GM12801 (cell line): ENCODE measurements around the gene BLVRB.

Experiments
- CTCF ChIP-seq: IDR thresholded peaks from one replicate; pipeline ENCODE4 v1.5.1; 2011; ENCODE audit warnings: control low read depth; ENCODE audit not compliant: insufficient read length; ENCODE audit errors: extremely low read depth

The BLVRB gene

GRCh38 chr19:40425450-40426287 is 39.9 kb downstream of the BLVRB start, which contains the start of gene SERTAD1:
SERTAD1 (minus strand) TSS chr19:40425992; CDS start chr19:40423546, 2,446 bp downstream.
- TF ChIP-seq CTCF, result no peak

GRCh38 chr19:40424637-40425449 is 40.7 kb downstream of the BLVRB start:
- TF ChIP-seq CTCF, result no peak

GRCh38 chr19:40423938-40424337 is 41.6 kb downstream of the BLVRB start:
- TF ChIP-seq CTCF, result no peak

- no peak for TF ChIP-seq CTCF
These were observed 42.6 kb downstream of the BLVRB start for GRCh38 chr19:40422748-40423566.

- TF ChIP-seq CTCF, result no peak
These were observed 43.4 kb downstream of the BLVRB start for GRCh38 chr19:40421993-40422747.

GRCh38 chr19:40420766-40421765 is 44.5 kb downstream of the BLVRB start:
- TF ChIP-seq CTCF, result no peak
